SK-N-MC (cell line): ENCODE data around the gene INPP5E.

ENCODE experiments used
- EZH2 ChIP-seq: fragments of 200-600 bp; sonication (generic); IDR thresholded peaks from one replicate; pipeline ENCODE4 v1.6.1; 2017; ENCODE audit warnings: antibody characterized with exemption
- FOXP2 ChIP-seq: optimal IDR thresholded peaks from 2 replicates; pipeline ENCODE3; 2011; ENCODE audit warnings: mild to moderate bottlenecking, moderate library complexity; ENCODE audit not compliant: insufficient read depth; ENCODE audit errors: extremely low read length, control extremely low read depth
- POLR2AphosphoS5 ChIP-seq: IDR thresholded peaks from 2 replicates; pipeline ENCODE4 v1.6.1; 2012; ENCODE audit warnings: mild to moderate bottlenecking, low read depth, low read length, borderline replicate concordance

GRCh38 chr9:136381966-136382513, 57.6 kb downstream of the INPP5E start:
- TF ChIP-seq EZH2 (no peak), POLR2AphosphoS5 (no peak), FOXP2 (no peak)
